ENCODE measurements around the gene EBF3. TPM values are rescaled to one million over a fixed set of nuclear protein-coding genes. Genes with fewer than 3 reads are reported as not detected.

EBF3 gene
- total and polyA plus RNA-seq, 2 donors (not counting 3 experiments of a cell fraction or from before 2014, with no cell fraction given): 0.92 to 2.7 TPM

GRCh38 chr10:129796710-129797420 lies 167.2 kb downstream of the EBF3 start:
- intact Hi-C loops (cut with micrococcal nuclease): no loop called here
- no peak for DNase-seq (ENCODE audit: low read depth, low spot score)
- H3K36me3 ChIP-seq (ENCODE audit: control insufficient read depth in 2 of 2, extremely low read depth in 1 of 2, insufficient read depth in 2 of 2, low read length in 2 of 2): no peaks in the 10 kb centered on the region
- ChIA-PET CTCF (no interaction called here), POLR2A (no interaction called here)
- H3K27me3 ChIP-seq (ENCODE audit: control insufficient read depth in 2 of 2, insufficient read depth in 2 of 2, low read length in 2 of 2): no peaks in the 10 kb centered on the region
- no peak overlapping the region for H2AFZ ChIP-seq (ENCODE audit: low read depth, low read length)
- no peak overlapping the region for H3K4me3 ChIP-seq (replicated peaks in 1 of 3; ENCODE audit: insufficient read depth in 1 of 3, low read depth in 1 of 3, low read length in 3 of 3)
- BruUV-seq (replicated peaks): no TSS peak
- no peak overlapping the region for H3K4me2 ChIP-seq (ENCODE audit: insufficient read depth, low read length)
- TF ChIP-seq FOS (IDR thresholded peaks at IDR 0.05; ENCODE audit: borderline replicate concordance, insufficient read depth, low read length): no peak
- TF ChIP-seq POLR2AphosphoS5 (IDR thresholded peaks at IDR 0.05; ENCODE audit: insufficient read depth, low read depth, low read length): no peak
- no peak for TF ChIP-seq POLR2A (IDR thresholded peaks at IDR 0.05; ENCODE audit: low read depth, low read length)
- TF ChIP-seq MYC (IDR thresholded peaks at IDR 0.05; ENCODE audit: low read depth, low read length): no peak
- TF ChIP-seq GATA2 (IDR thresholded peaks at IDR 0.05; ENCODE audit: insufficient read depth, insufficient read length, low read depth, low read length): no peak
- no peak for TF ChIP-seq EZH2 (IDR thresholded peaks at IDR 0.05; ENCODE audit: borderline replicate concordance, low read depth, low read length, severe bottlenecking)
- TF ChIP-seq, protein P1, sequence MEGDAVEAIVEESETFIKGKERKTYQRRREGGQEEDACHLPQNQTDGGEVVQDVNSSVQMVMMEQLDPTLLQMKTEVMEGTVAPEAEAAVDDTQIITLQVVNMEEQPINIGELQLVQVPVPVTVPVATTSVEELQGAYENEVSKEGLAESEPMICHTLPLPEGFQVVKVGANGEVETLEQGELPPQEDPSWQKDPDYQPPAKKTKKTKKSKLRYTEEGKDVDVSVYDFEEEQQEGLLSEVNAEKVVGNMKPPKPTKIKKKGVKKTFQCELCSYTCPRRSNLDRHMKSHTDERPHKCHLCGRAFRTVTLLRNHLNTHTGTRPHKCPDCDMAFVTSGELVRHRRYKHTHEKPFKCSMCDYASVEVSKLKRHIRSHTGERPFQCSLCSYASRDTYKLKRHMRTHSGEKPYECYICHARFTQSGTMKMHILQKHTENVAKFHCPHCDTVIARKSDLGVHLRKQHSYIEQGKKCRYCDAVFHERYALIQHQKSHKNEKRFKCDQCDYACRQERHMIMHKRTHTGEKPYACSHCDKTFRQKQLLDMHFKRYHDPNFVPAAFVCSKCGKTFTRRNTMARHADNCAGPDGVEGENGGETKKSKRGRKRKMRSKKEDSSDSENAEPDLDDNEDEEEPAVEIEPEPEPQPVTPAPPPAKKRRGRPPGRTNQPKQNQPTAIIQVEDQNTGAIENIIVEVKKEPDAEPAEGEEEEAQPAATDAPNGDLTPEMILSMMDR (IDR thresholded peaks at IDR 0.05; ENCODE audit: extremely low read depth in 1 of 2, insufficient read depth in 1 of 2, low read depth in 1 of 2, low read length in 2 of 2): no peak
- no peak for TF ChIP-seq JUN (IDR thresholded peaks at IDR 0.05; ENCODE audit: borderline replicate concordance, insufficient read depth, insufficient read length, low read depth)
- TF ChIP-seq MAX (IDR thresholded peaks at IDR 0.05; ENCODE audit: insufficient read depth, insufficient read length): no peak
- FAIRE-seq: no peak
- dilution Hi-C loops (cut with MboI; ENCODE audit: extremely low pct_ligation_motif_present, low sequenced_read_pairs): no loop called here
- H3K79me2 ChIP-seq (ENCODE audit: control insufficient read depth, insufficient read depth, low read length): no peaks in the 10 kb centered on the region
- no peak overlapping the region for H3K27ac ChIP-seq (ENCODE audit: insufficient read depth, low read depth, low read length)
- no peak overlapping the region for H3K9ac ChIP-seq (replicated peaks; ENCODE audit: extremely low read depth, insufficient read depth, low read length)
- no peaks in the 10 kb centered on the region for H4K20me1 ChIP-seq (replicated peaks; ENCODE audit: control insufficient read depth, extremely low read depth, insufficient read depth, low read length)
- peaks cover 3% of the 10 kb centered on the region for H3K9me3 ChIP-seq (replicated peaks; ENCODE audit: control insufficient read depth, insufficient read depth, low read length)
- no peaks in the 10 kb centered on the region for H3K4me1 ChIP-seq (ENCODE audit: control insufficient read depth, extremely low read depth, insufficient read depth, low read length)
- no peaks in the 10 kb centered on the region for H3K9me1 ChIP-seq (replicated peaks; ENCODE audit: control insufficient read depth, extremely low read depth, insufficient read depth, low read length)
